ENCODE data around the gene GTF3C4.

GTF3C4 gene

DNA sequence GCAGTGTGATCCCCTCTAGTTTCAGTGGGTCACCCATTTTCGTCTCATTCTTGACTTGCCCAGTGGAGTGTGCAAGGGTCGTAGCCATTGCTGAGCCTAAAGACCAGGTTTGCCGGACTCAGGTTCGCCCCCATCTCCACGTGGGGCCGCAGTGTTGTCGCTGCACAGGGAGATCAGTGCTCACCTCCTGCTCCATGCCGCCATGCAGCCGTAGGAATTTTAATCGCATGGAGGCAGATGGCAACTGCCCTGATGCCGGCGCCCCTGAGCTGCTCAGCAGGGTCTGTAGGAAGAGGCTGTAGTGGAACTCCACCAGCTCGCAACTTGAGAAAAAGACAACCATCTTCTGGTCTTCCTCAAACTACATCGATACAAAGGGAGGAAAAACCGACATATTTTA, 24.6 kb upstream of the GTF3C4 start:
- no peak overlapping the region for H3K4me3 ChIP-seq (ENCODE audit: insufficient read depth, low read depth, low read length, poor library complexity, severe bottlenecking)
- H3K27me3 ChIP-seq (replicated peaks; ENCODE audit: control insufficient read depth, insufficient read depth, low read length, poor library complexity, severe bottlenecking): no peaks in the 10 kb centered on the region
- peaks cover 88% of the 10 kb centered on the region for H3K36me3 ChIP-seq (ENCODE audit: control insufficient read depth, insufficient read depth, low read length)
- no peak for DNase-seq
- H3K4me1 ChIP-seq (ENCODE audit: control insufficient read depth, insufficient read depth, low read length, poor library complexity, severe bottlenecking): no peaks in the 10 kb centered on the region
- no peaks in the 10 kb centered on the region for H3K9me3 ChIP-seq (ENCODE audit: control insufficient read depth, low read length)
- H3K27ac ChIP-seq (ENCODE audit: insufficient read depth, low read length, poor library complexity, severe bottlenecking): no peak overlapping the region

DNA sequence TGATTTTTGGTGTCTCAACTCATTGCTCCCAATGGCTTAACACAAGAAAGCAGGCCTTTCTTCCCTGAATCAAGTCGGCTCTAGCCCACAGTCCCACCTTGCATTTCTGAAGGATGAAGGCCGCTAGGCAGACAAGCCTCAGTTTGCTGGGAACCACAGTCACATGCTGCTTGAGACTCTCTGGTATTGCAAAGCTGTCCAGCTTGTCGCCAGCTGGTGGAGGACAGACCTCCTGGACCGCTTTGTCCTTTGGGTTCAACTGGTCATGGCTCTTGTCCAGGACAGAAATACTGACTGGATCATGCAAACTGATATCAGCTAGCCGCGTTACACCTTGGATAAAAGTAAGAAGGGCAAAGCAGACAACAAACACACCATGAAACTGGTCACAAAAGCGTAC, 23.5 kb upstream of the GTF3C4 start:
- Histone ChIP-seq H3K4me3 (ENCODE audit: insufficient read depth, low read depth, low read length, poor library complexity, severe bottlenecking) (no peak overlapping the region), H3K27ac (ENCODE audit: insufficient read depth, low read length, poor library complexity, severe bottlenecking) (no peak overlapping the region), H3K36me3 (ENCODE audit: control insufficient read depth, insufficient read depth, low read length) (peaks cover 86% of the 10 kb centered on the region), H3K9me3 (ENCODE audit: control insufficient read depth, low read length) (no peaks in the 10 kb centered on the region), H3K4me1 (ENCODE audit: control insufficient read depth, insufficient read depth, low read length, poor library complexity, severe bottlenecking) (no peaks in the 10 kb centered on the region), H3K27me3 (replicated peaks; ENCODE audit: control insufficient read depth, insufficient read depth, low read length, poor library complexity, severe bottlenecking) (no peaks in the 10 kb centered on the region)
- DNase-seq: no peak

- Histone ChIP-seq H3K9me3 (ENCODE audit: control insufficient read depth, low read length) (no peaks in the 10 kb centered on the region), H3K4me3 (ENCODE audit: insufficient read depth, low read depth, low read length, poor library complexity, severe bottlenecking) (no peak overlapping the region), H3K27ac (ENCODE audit: insufficient read depth, low read length, poor library complexity, severe bottlenecking) (no peak overlapping the region), H3K27me3 (replicated peaks; ENCODE audit: control insufficient read depth, insufficient read depth, low read length, poor library complexity, severe bottlenecking) (no peaks in the 10 kb centered on the region), H3K36me3 (ENCODE audit: control insufficient read depth, insufficient read depth, low read length) (peaks cover 82% of the 10 kb centered on the region), H3K4me1 (ENCODE audit: control insufficient read depth, insufficient read depth, low read length, poor library complexity, severe bottlenecking) (no peaks in the 10 kb centered on the region)
- DNase-seq: no peak
Measured at GRCh38 chr9:132647355-132647754, 22.9 kb upstream of the GTF3C4 start.

GRCh38 chr9:132647806-132648205, 22.5 kb upstream of the GTF3C4 start:
- no peak overlapping the region for H3K4me3 ChIP-seq (ENCODE audit: insufficient read depth, low read depth, low read length, poor library complexity, severe bottlenecking)
- DNase-seq: no peak
- H3K27me3 ChIP-seq (replicated peaks; ENCODE audit: control insufficient read depth, insufficient read depth, low read length, poor library complexity, severe bottlenecking): no peaks in the 10 kb centered on the region
- peaks cover 86% of the 10 kb centered on the region for H3K36me3 ChIP-seq (ENCODE audit: control insufficient read depth, insufficient read depth, low read length)
- H3K9me3 ChIP-seq (ENCODE audit: control insufficient read depth, low read length): no peaks in the 10 kb centered on the region
- no peaks in the 10 kb centered on the region for H3K4me1 ChIP-seq (ENCODE audit: control insufficient read depth, insufficient read depth, low read length, poor library complexity, severe bottlenecking)
- no peak overlapping the region for H3K27ac ChIP-seq (ENCODE audit: insufficient read depth, low read length, poor library complexity, severe bottlenecking)

- no peak for DNase-seq
- Histone ChIP-seq H3K27me3 (replicated peaks; ENCODE audit: control insufficient read depth, insufficient read depth, low read length, poor library complexity, severe bottlenecking) (no peaks in the 10 kb centered on the region), H3K36me3 (ENCODE audit: control insufficient read depth, insufficient read depth, low read length) (peaks cover 81% of the 10 kb centered on the region), H3K9me3 (ENCODE audit: control insufficient read depth, low read length) (no peaks in the 10 kb centered on the region), H3K4me3 (ENCODE audit: insufficient read depth, low read depth, low read length, poor library complexity, severe bottlenecking) (no peak overlapping the region), H3K27ac (ENCODE audit: insufficient read depth, low read length, poor library complexity, severe bottlenecking) (no peak overlapping the region), H3K4me1 (ENCODE audit: control insufficient read depth, insufficient read depth, low read length, poor library complexity, severe bottlenecking) (no peaks in the 10 kb centered on the region)
Measured at GRCh38 chr9:132648283-132648682, 22.0 kb upstream of the GTF3C4 start.

DNA sequence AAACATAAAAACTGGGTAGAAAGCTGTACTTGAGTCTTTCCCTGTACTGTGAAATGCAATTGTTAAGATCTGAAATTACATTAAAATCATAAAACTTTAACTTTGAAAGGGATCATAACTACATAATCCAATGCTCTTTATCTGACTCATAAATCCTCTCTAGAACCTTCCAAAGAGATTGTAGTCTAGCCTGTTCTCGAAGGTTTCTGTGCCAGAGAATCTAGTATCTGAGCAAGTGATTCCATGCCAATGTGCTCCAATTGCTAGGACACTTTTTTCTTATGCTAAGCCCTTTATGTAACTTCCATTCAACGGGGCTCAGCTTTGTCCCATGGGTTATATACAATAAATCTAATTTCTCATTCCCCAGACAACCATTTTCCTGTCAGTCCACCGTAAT, 21.6 kb upstream of the GTF3C4 start:
- no peak overlapping the region for H3K27ac ChIP-seq (ENCODE audit: insufficient read depth, low read length, poor library complexity, severe bottlenecking)
- no peaks in the 10 kb centered on the region for H3K4me1 ChIP-seq (ENCODE audit: control insufficient read depth, insufficient read depth, low read length, poor library complexity, severe bottlenecking)
- no peaks in the 10 kb centered on the region for H3K9me3 ChIP-seq (ENCODE audit: control insufficient read depth, low read length)
- no peak overlapping the region for H3K4me3 ChIP-seq (ENCODE audit: insufficient read depth, low read depth, low read length, poor library complexity, severe bottlenecking)
- no peak for DNase-seq
- H3K36me3 ChIP-seq (ENCODE audit: control insufficient read depth, insufficient read depth, low read length): peaks cover 77% of the 10 kb centered on the region
- no peaks in the 10 kb centered on the region for H3K27me3 ChIP-seq (replicated peaks; ENCODE audit: control insufficient read depth, insufficient read depth, low read length, poor library complexity, severe bottlenecking)

DNA sequence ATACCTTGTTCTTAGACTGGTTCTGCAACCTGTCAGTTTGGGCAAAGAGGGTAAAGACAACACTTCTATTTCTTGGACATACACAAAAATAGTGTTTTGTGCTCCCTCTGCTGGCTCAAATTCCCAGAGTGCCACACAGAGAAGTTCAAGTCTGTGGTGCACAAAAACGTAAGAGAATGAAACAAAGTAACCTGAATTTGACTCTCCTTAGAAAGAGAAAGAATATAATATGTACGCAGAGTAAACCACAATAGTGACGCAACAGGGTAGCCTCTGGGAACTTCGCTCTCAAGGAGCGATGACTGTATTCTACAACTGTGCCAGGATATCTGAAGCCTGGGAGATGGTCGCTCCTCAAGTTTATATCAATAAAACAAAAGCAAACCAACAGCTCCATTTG, 19.0 kb upstream of the GTF3C4 start:
- no peak for DNase-seq
- Histone ChIP-seq H3K4me3 (ENCODE audit: insufficient read depth, low read depth, low read length, poor library complexity, severe bottlenecking) (no peak overlapping the region), H3K27ac (ENCODE audit: insufficient read depth, low read length, poor library complexity, severe bottlenecking) (no peak overlapping the region), H3K36me3 (ENCODE audit: control insufficient read depth, insufficient read depth, low read length) (peaks cover 55% of the 10 kb centered on the region), H3K4me1 (ENCODE audit: control insufficient read depth, insufficient read depth, low read length, poor library complexity, severe bottlenecking) (no peaks in the 10 kb centered on the region), H3K9me3 (ENCODE audit: control insufficient read depth, low read length) (no peaks in the 10 kb centered on the region), H3K27me3 (replicated peaks; ENCODE audit: control insufficient read depth, insufficient read depth, low read length, poor library complexity, severe bottlenecking) (no peaks in the 10 kb centered on the region)

- no peak overlapping the region for H3K27ac ChIP-seq (ENCODE audit: insufficient read depth, low read length, poor library complexity, severe bottlenecking)
- no peaks in the 10 kb centered on the region for H3K27me3 ChIP-seq (replicated peaks; ENCODE audit: control insufficient read depth, insufficient read depth, low read length, poor library complexity, severe bottlenecking)
- no peaks in the 10 kb centered on the region for H3K4me1 ChIP-seq (ENCODE audit: control insufficient read depth, insufficient read depth, low read length, poor library complexity, severe bottlenecking)
- H3K4me3 ChIP-seq (ENCODE audit: insufficient read depth, low read depth, low read length, poor library complexity, severe bottlenecking): no peak overlapping the region
- H3K36me3 ChIP-seq (ENCODE audit: control insufficient read depth, insufficient read depth, low read length): peaks cover 44% of the 10 kb centered on the region
- no peaks in the 10 kb centered on the region for H3K9me3 ChIP-seq (ENCODE audit: control insufficient read depth, low read length)
- no peak for DNase-seq
Measured at GRCh38 chr9:132656299-132656698, 14.0 kb upstream of the GTF3C4 start.

DNA sequence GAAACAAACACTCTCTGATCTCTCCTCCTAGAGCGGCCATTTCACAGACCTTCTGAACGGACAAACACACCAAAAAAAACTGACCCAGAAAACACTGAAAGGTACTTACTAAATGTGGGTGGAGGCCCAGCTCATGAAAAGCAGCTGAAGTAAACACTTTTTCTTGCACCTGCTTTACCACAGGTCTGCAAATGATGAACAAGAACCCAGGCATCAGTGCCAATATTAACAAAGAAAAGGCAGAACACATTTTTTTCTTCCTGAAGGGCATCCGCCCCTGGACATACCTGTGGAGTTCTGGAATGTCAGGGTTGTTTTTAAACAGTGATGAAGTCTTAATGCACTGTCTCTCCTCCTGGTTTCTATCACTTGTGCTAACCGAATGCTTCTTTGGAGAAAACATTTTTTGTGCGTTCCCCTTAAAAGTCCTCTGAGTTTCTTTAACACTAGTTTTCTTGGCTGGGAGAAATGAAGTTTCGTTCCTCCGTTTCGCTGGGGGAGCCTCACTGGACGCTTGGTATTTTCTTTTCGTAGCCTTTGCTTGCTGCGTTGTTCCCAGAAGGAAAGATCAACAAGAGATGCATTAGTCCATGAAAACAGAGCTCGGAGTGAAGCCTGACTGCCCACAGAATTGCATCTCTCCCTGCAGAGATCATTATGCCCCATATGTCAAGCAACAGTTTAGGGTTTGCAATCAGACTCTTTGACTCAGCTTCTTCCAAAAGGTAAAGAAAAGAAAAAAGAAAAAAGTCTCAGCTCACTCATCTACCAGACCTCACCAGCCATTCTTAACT, 7.9 kb upstream of the GTF3C4 start:
- Histone ChIP-seq H3K4me1 (ENCODE audit: control insufficient read depth, insufficient read depth, low read length, poor library complexity, severe bottlenecking) (no peaks in the 10 kb centered on the region), H3K36me3 (ENCODE audit: control insufficient read depth, insufficient read depth, low read length) (peaks cover 51% of the 10 kb centered on the region)
- DNase-seq: no peak

DNA sequence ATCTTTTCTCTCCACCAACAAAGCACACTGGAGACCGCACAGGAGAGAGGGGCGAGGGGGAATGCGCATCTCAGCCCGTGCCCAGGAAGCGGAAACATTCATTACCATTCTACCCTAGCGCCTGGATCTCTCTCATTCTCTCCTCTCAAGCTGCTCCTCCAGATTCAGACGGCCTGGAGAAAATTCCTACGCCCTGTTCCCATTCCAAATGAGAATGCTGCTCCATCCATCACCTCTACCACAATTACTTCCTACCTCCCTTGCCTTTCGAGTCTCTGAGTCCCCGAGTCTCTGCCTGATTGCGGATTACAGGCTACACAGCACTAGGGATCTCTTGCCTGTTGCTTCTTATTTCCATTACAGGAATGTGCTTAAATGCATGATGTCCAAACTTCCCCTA, 7.1 kb upstream of the GTF3C4 start:
- DNase-seq: no peak
- Histone ChIP-seq H3K27me3 (replicated peaks; ENCODE audit: control insufficient read depth, insufficient read depth, low read length, poor library complexity, severe bottlenecking) (no peaks in the 10 kb centered on the region), H3K36me3 (ENCODE audit: control insufficient read depth, insufficient read depth, low read length) (peaks cover 44% of the 10 kb centered on the region), H3K4me1 (ENCODE audit: control insufficient read depth, insufficient read depth, low read length, poor library complexity, severe bottlenecking) (no peaks in the 10 kb centered on the region), H3K27ac (ENCODE audit: insufficient read depth, low read length, poor library complexity, severe bottlenecking) (no peak overlapping the region), H3K9me3 (ENCODE audit: control insufficient read depth, low read length) (no peaks in the 10 kb centered on the region), H3K4me3 (ENCODE audit: insufficient read depth, low read depth, low read length, poor library complexity, severe bottlenecking) (no peak overlapping the region)

More for the DNA sequence above, 7.9 kb upstream of the GTF3C4 start:
- Histone ChIP-seq H3K27me3 (replicated peaks; ENCODE audit: control insufficient read depth, insufficient read depth, low read length, poor library complexity, severe bottlenecking) (no peaks in the 10 kb centered on the region), H3K4me3 (ENCODE audit: insufficient read depth, low read depth, low read length, poor library complexity, severe bottlenecking) (no peak overlapping the region), H3K27ac (ENCODE audit: insufficient read depth, low read length, poor library complexity, severe bottlenecking) (no peak overlapping the region), H3K9me3 (ENCODE audit: control insufficient read depth, low read length) (no peaks in the 10 kb centered on the region)

Measured in effector memory CD4-positive, alpha-beta T cell (primary cell).